Activated B cell treated with CpG ODN at 0.5 μM for 24 hours (primary cell): ENCODE data around the gene BCKDHA. TPM values are rescaled to one million over a fixed set of nuclear protein-coding genes. Genes with fewer than 3 reads are reported as not detected.
A peak's percentile ranks its signal among the peaks of the same experiment; 100 is the strongest.

Source experiments
- ATAC-seq: fragments of 200-7000 bp; cut with Tn5 transposase; one replicate; pipeline ENCODE4 v1.10.0; 2021; ENCODE audit warnings: low read depth, mild to moderate bottlenecking, moderate library complexity
- CTCF ChIA-PET: fragments of 350-600 bp; sonication (Branson Sonifier 250); formaldehyde crosslinking; loops from one replicate; lab custom pipeline; 2021; ENCODE audit warnings: antibody characterized with exemption; lab: Charles Lee
- POLR2A ChIA-PET: fragments of 350-600 bp; sonication (Branson Sonifier 250); formaldehyde crosslinking; loops from one replicate; lab custom pipeline; 2021; ENCODE audit warnings: antibody characterized with exemption; lab: Charles Lee
- DNase-seq: peaks from one replicate; pipeline ENCODE4 v3.0.0; 2022
- H3K27ac Mint-ChIP-seq: one replicate; pipeline ENCODE4 v1.8.0; 2020; ENCODE audit warnings: mixed read lengths
- H3K27me3 Mint-ChIP-seq: one replicate; pipeline ENCODE4 v1.8.0; 2021; ENCODE audit warnings: mixed read lengths
- H3K36me3 Mint-ChIP-seq: one replicate; pipeline ENCODE4 v1.8.0; 2021; ENCODE audit warnings: low read depth, mixed read lengths
- H3K4me1 Mint-ChIP-seq: one replicate; pipeline ENCODE4 v1.8.0; 2021; ENCODE audit warnings: mixed read lengths
- H3K4me3 Mint-ChIP-seq: one replicate; pipeline ENCODE4 v1.8.0; 2020; ENCODE audit warnings: mild to moderate bottlenecking, mixed read lengths
- H3K9me3 Mint-ChIP-seq: one replicate; pipeline ENCODE4 v1.8.0; 2020; ENCODE audit warnings: mixed read lengths
- CTCF ChIP-seq: fragments of 200-600 bp; IDR thresholded peaks from one replicate; pipeline ENCODE4 v1.8.0; 2022; ENCODE audit warnings: antibody characterized with exemption, mild to moderate bottlenecking
- intact Hi-C: fragments of 100-400 bp; cut with micrococcal nuclease; formaldehyde crosslinking; loops from one replicate; pipeline ENCODE4 v1.15.1; 2024
- total RNA-seq: library from RNA; stranded (reverse); gene quantifications from 2 replicates; pipeline ENCODE4 v1.2.3, GENCODE V29; 2022

Gene BCKDHA
- total RNA-seq, 1 donor from 2014 or later, result 22.2 TPM

GRCh38 chr19:41352609-41353465 lies 44.8 kb upstream of the BCKDHA start:
- ChIA-PET POLR2A (interaction anchor here (0.7 to 6.9 kb wide), 18 partner anchors 9 to 1034 kb away, joined by 3 to 119 read pairs (median 8); partner anchors contain the start of genes ACTMAP, B9D2, CCDC97 and DMAC2), CTCF (interaction anchor here (1.0 to 5.4 kb wide), 10 partner anchors 11 to 218 kb away, joined by 3 to 38 read pairs (median 5); partner anchors contain the start of genes B9D2 and CCDC97)
- Mint-ChIP-seq H3K4me3 (peak overlapping the region; percentile 100), H3K36me3 (peaks cover 22% of the 10 kb centered on the region), H3K9me3 (no peaks in the 10 kb centered on the region), H3K4me1 (peaks cover 48% of the 10 kb centered on the region), H3K27me3 (no peaks in the 10 kb centered on the region), H3K27ac (peak overlapping the region; percentile 96)
- DNase-seq (peak; percentile 83), ATAC-seq (peak; percentile 21)
- TF ChIP-seq CTCF, result no peak
- intact Hi-C loops, result loop anchor here (1.0 to 5.0 kb wide), 8 partner anchors 43 to 911 kb away; partner anchors contain the start of genes BCKDHA, CCDC97, COQ8B and DMAC2

GRCh38 chr19:41353466-41354342 lies 43.9 kb upstream of the BCKDHA start, which contains the start of gene TGFB1:
TSS of gene TGFB1 (minus strand) at chr19:41353922. CDS start at chr19:41353044, 878 bp downstream.
- peaks cover 20% of the 10 kb centered on the region for H3K36me3 Mint-ChIP-seq
- peak within 1 kb of the TSS; percentile 96 for H3K27ac Mint-ChIP-seq
- CTCF ChIA-PET, result interaction anchor here (1.4 to 5.4 kb wide), 6 partner anchors 11 to 149 kb away, joined by 3 to 38 read pairs (median 5); partner anchors contain the start of gene B9D2
- POLR2A ChIA-PET, result interaction anchor here (0.7 to 6.9 kb wide), 10 partner anchors 11 to 604 kb away, joined by 3 to 119 read pairs (median 22); partner anchors contain the start of genes ACTMAP, B9D2, CCDC97 and DMAC2
- H3K4me1 Mint-ChIP-seq, result peaks cover 44% of the 10 kb centered on the region
- H3K4me3 Mint-ChIP-seq, result peak within 1 kb of the TSS; percentile 100
- TF ChIP-seq CTCF, result peak; percentile 66
- peak; percentile 70 for ATAC-seq
- intact Hi-C loops, result loop anchor here (1.0 to 5.0 kb wide), 8 partner anchors 10 to 911 kb away; partner anchors contain the start of genes BCKDHA, COQ8B, DMAC2 and EXOSC5
- peak; percentile 92 for DNase-seq
- H3K9me3 Mint-ChIP-seq, result no peaks in the 10 kb centered on the region
- H3K27me3 Mint-ChIP-seq, result no peaks in the 10 kb centered on the region

GRCh38 chr19:41354343-41354953 lies 43.2 kb upstream of the BCKDHA start:
- H3K27ac Mint-ChIP-seq, result peak overlapping the region; percentile 88
- POLR2A ChIA-PET, result interaction anchor here (2.6 to 6.9 kb wide), 3 partner anchors 9 to 91 kb away, joined by 19 to 119 read pairs (median 43); partner anchors contain the start of genes B9D2 and HNRNPUL1
- no peaks in the 10 kb centered on the region for H3K9me3 Mint-ChIP-seq
- peak overlapping the region; percentile 74 for H3K4me3 Mint-ChIP-seq
- DNase-seq (no peak), ATAC-seq (no peak)
- peaks cover 15% of the 10 kb centered on the region for H3K36me3 Mint-ChIP-seq
- CTCF ChIA-PET, result interaction anchor here (1.0 to 5.4 kb wide), 5 partner anchors 10 to 94 kb away, joined by 3 to 38 read pairs (median 3); partner anchors contain the start of gene B9D2
- intact Hi-C loops, result loop anchor here (1.0 to 5.0 kb wide), 5 partner anchors 9 to 912 kb away; partner anchors contain the start of genes COQ8B, DMAC2, ITPKC and SERTAD3
- no peaks in the 10 kb centered on the region for H3K27me3 Mint-ChIP-seq
- H3K4me1 Mint-ChIP-seq, result peaks cover 36% of the 10 kb centered on the region
- no peak for TF ChIP-seq CTCF

- H3K27ac Mint-ChIP-seq, result peak overlapping the region; percentile 42
- POLR2A ChIA-PET, result interaction anchor here (0.5 to 6.9 kb wide), 4 partner anchors 9 to 47 kb away, joined by 3 to 119 read pairs (median 14); partner anchors contain the start of gene B9D2
- DNase-seq (no peak), ATAC-seq (no peak)
- CTCF ChIA-PET, result interaction anchor here (1.0 to 5.4 kb wide), 6 partner anchors 9 to 93 kb away, joined by 3 to 38 read pairs (median 3); partner anchors contain the start of gene B9D2
- H3K4me1 Mint-ChIP-seq, result peaks cover 31% of the 10 kb centered on the region
- no peaks in the 10 kb centered on the region for H3K9me3 Mint-ChIP-seq
- H3K4me3 Mint-ChIP-seq, result peak overlapping the region; percentile 1
- intact Hi-C loops, result no loop called here
- H3K27me3 Mint-ChIP-seq, result no peaks in the 10 kb centered on the region
- TF ChIP-seq CTCF, result no peak
- peaks cover 15% of the 10 kb centered on the region for H3K36me3 Mint-ChIP-seq
Measured at GRCh38 chr19:41355035-41355434, 42.6 kb upstream of the BCKDHA start.
